Activated naive CD4-positive, alpha-beta T cell (primary cell): ENCODE measurements around the gene STAB1.
"Not testable (repeated sequence)": the region's sequence is repeated elsewhere in the genome, so short reads cannot be mapped to it uniquely, and the experiment has no call there.

Experiments used
- DNase-seq, 4 experiments: peaks; one replicate each; lab custom pipeline; 2025; lab: John Stamatoyannopoulos, UW

STAB1 gene

DNA sequence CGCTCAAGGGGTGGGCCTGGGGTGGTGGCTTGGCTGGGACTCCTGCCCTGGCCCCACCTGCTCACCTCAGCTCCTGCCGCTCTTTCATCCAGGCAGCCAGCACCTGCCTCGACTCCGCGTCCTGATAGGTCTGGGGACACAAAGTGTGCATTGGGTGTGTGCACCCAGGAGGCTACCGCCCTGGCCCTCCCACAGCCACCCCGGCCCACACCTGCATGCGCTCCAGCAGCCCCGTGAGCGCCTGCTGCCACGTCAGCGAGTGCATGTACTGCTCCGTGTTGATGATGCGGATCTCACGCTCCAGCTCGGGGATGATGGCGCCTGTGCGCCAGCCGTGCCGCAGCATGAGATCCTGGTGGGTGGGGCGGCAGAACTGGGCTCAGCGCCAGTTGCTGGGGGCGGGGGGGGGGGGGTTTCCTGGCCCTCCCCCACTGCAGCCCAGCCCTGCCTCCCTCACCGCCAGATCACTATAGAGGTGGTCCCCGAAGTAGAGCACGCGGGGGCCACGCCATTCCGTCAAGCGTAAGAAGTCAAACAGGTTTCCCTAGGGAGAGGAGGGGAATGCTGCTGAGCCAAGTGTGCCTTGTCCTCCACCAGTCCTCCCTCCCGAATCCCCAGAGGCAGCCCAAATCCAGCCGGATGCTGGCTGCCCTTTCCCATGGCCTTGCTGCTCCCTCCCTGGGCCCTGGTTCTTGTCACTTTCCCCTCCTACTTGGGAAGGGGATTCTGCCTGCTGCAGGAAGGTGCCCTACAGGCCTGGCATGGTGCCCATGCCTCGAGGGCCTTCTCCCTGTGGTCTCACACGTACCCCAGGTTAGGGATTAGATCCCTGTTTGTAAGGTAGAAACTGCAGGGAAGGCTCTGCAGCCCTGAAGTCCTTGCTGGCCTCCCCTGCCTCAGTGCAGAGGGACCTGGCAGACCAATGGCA is 29.9 kb downstream of the STAB1 start:
- no peak for DNase-seq

- no peak for DNase-seq
Observed at GRCh38 chr3:52525680-52526561, 30.8 kb downstream of the STAB1 start.

- DNase-seq = not testable (repeated sequence)
Observed at GRCh38 chr3:52526671-52527038, 31.5 kb downstream of the STAB1 start.

DNA sequence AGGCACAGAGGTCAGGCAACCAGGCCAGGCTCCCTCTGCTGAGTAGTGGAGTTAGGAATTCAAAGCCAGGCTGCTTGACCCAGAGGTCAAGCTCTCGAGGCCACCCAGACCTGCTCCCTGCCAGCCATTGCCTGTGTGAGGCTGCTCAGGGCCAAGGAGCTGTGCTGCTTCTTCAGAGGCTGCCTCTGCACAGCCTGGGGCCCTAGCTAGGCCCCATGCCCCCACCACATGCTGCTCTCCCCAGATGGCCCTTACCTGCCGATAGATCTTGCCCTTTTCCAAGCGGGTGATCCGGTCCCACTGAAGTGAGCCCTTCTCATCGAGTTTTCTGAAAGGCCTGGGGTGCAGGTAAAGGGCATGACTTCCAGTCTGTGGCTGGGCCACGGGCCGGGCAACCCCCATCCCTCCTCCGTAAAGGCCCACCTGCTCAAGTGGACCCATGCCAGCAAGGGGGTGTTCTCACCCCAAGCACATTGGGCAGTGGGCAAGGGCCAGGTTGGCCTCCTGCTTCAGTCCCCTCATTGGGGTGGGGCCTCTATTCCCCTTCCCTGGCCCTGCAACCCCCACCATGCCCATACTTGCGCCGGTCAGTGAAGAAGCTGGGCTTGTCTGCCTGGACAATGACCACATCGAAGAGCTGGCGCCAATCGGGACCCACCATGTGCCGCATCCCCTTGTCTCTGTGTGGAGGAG is 32.0 kb downstream of the STAB1 start:
- no peak for DNase-seq

DNA sequence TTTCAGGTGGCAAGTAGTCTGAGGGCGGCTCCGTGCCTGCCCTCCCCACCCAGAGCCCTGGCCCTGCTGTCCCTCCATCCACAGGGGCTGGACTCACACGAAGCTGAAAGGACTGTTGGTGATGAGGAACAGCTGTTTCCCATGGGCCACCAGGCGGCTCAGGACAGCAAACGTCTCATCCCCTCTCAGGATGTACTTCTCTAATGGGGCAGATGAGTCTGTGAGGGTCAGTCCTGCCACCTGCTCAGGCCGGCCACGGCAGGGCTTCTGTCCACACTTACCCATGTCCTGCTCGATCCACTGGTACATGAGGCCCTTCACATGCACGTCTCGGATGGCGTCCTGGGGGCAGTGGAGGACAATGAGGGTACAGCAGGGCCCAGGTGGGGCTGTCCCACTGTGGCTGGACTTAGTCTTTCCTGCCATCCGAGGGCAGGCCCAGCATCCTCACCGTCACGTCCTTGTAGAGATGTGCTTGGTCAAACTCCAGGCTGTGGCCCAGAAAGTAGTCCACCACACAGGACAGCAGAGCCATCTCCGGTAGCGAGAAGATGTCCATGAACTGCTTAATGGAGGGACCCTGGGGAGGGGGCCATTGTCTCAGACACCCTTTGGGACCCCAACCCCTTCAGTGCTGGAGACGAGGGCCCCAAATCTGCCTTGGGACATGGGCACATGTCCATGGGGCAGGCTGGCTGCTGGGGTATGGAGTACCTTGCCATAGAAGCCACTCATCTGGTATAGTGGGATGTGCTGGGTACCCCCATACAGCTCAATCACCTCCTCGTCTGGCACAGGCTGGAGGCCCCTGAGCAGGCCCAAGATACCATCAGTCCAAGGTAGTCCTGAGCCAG is 32.8 kb downstream of the STAB1 start:
- DNase-seq = no peak

- no peak for DNase-seq
Observed at GRCh38 chr3:52528586-52529375, 33.6 kb downstream of the STAB1 start.

GRCh38 chr3:52529376-52530333 is 34.5 kb downstream of the STAB1 start:
- DNase-seq = no peak

- DNase-seq = no peak
Observed at GRCh38 chr3:52530918-52531826, 36.0 kb downstream of the STAB1 start.

- DNase-seq = no peak
Observed at GRCh38 chr3:52531860-52532516, 36.9 kb downstream of the STAB1 start.

DNA sequence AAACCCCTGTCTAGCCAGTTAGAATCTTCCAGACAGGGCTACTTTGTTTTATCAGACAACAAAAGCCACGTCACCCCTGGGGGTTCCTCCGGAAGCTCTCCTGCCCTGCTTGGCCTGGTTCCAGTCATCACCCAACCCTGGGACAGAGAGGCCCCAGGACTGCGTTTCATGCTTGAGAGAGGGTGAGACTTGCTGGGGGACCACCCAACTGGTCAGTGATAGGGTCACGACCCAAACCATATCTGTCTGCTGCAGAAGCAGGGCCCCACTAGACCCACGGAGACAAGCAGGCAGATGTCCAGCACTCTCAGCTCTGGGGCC is 37.3 kb downstream of the STAB1 start:
- no peak for DNase-seq

DNA sequence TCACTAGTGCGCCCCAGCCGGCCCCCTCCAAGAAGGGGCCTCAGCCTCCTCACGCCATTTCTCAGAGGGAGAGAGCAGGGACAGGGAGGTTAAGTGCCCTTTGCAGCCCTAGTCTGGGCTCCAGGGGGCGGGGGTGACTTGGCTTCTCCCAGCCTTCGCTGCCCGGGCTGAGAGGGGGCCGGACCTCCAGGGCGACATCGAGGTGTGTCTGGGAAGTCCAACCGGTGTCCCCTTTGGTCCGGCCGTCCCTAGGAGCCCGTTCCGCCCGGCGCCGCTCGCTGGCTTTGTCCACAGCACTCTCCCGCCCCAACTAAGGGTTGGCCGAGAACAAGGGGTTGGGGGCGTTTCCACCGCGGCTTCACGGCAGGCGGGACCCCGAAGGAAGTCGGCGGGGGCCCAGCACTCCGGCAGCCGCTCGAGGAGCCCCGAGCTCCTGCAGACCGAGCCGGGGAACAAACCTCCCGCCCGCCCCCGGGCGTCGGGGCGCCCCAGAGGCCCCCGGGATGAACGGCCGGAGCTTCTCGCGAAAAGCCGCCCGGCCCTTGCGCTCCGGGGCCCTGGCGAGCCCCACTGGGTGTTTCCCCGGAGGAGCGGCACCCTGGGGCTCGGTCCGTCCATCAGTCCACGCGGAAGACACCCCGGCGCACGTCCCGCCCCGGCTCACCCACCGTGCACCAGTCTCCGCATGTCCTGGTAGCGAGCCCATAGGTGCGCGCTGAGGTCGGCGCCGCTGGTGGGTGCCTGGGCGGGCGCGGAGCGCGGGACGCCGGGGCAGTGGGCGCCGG is 37.9 kb downstream of the STAB1 start:
- DNase-seq = peak in 1 of 4 experiments; percentile 19

- DNase-seq = peak in 1 of 4 experiments; percentile 63
Observed at GRCh38 chr3:52533623-52534280, 38.6 kb downstream of the STAB1 start, which contains the start of gene NT5DC2. TSS of gene NT5DC2 (minus strand) at chr3:52533857. CDS start at chr3:52533737, 120 bp downstream.

DNA sequence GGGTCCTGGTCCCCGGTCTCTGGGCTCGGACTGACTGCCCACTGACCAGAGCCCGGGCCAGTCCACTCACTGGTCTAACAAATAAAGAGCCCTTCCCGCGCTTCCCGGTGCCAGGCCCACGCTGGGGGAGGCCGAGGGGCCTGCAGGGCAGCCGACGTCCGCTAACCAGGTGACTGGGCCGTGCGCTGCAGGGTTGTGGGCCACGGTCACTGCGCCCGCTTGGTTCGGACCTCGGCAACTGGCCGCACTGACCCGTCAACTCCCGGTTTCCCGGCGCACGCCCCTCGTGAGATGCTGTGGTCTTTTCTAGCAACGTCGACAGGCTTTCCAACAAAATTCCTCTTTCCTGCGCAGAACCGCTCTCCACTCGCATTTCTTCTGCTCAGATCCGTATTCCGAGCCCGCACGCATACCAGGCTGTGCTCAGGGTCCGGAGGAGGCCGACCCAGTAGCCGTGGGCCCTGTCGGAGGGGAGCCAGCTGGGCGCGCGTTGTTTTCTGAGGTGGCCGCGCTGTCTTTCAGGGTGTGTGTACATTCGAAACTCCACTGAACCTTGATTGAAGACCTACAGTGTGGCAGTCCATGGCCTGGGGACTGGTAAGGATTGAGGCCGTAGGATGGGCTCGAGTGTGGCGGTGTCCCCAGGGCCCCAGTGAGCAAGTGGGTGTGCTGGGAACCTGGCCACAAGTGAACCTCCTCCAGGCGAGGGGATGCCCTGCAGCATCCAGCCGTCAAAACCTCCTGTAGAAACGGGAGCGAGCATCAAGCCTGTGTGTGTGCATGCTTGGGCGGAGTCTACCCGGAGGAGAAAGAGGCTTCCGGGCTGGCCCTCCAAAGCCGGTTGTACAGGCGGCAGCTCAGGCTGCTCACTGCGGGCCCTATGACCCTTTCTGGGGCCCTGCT is 39.4 kb downstream of the STAB1 start:
- no peak for DNase-seq

DNA sequence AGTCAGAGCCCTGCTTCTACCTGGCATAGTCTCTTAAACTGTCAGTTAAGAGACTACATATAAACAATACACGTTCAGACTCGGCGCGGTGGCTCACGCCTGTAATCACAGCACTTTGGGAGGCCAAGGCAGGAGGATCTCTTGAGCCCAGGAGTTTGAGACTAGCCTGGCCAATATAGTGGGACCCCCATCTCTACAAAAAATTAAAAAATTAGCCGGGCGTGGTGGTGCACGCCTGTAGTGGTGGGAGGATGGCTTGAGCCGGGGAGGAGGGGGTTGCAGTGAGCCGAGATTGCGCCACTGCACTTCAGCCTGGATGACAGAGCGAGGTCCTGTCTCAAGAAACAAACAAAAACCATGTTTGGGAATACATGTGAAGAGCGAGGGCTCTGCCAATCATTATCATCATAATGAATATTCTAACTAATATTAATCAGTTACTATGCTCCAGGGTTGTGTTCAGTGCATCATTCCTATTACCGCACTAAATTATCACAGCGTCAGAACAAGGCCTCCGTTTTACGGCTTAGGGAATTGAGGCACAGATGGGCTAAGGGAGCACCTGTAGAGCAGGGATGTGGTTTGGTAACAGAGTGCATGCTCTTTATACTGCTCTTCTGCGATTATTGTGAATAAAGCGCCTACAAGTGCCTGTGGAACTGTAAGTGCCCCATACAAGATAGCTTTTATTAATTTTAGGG is 40.4 kb downstream of the STAB1 start:
- DNase-seq = no peak

- DNase-seq = no peak
Observed at GRCh38 chr3:52536112-52536368, 40.9 kb downstream of the STAB1 start.
